ENCODE results near the gene SLC18B1. TPM values are rescaled to one million over a fixed set of nuclear protein-coding genes. Genes with fewer than 3 reads are reported as not detected.

SLC18B1 gene
- polyA plus RNA-seq, 2 of the 4 experiments (the other 2 are of a cell fraction), result 4.5 to 17.4 TPM

Small RNAs within 50 kb of the gene (small RNA-seq; reads per million reads assigned to genes)
- gene SNORA33, result 87.7 to 2,129 (median 106) reads per million in 6 experiments
- 4.2 to 200 (median 50.5) reads per million in 6 experiments for gene SNORD100
- gene SNORD101, result 941 to 10,081 (median 4,001) reads per million in 6 experiments

Other genes with a start within 250 kb of the SLC18B1 start
- gene TAAR8, start 246.0 kb downstream of the SLC18B1 start, polyA plus RNA-seq (2011; rRNA removed), result not detected in 2 replicates
- not detected in 3 replicates for gene TAAR8, start 246.0 kb downstream of the SLC18B1 start, polyA plus RNA-seq (2017; fragmentation: RNase III; extraction: RNeasy Plus Mini Kit Qiagen cat#74134 plus additional on column Dnase treatment)
- gene TAAR6, start 228.3 kb downstream of the SLC18B1 start, polyA plus RNA-seq (2011; rRNA removed), result not detected in 2 replicates
- not detected in 3 replicates for gene TAAR6, start 228.3 kb downstream of the SLC18B1 start, polyA plus RNA-seq (2017; fragmentation: RNase III; extraction: RNeasy Plus Mini Kit Qiagen cat#74134 plus additional on column Dnase treatment)
- not detected in 2 replicates for gene TAAR5, start 208.9 kb downstream of the SLC18B1 start, polyA plus RNA-seq (2011; rRNA removed)
- gene TAAR5, start 208.9 kb downstream of the SLC18B1 start, polyA plus RNA-seq (2017; fragmentation: RNase III; extraction: RNeasy Plus Mini Kit Qiagen cat#74134 plus additional on column Dnase treatment), result not detected in 3 replicates
- not detected in 2 replicates for gene TAAR2, start 174.4 kb downstream of the SLC18B1 start, polyA plus RNA-seq (2011; rRNA removed)
- gene TAAR2, start 174.4 kb downstream of the SLC18B1 start, polyA plus RNA-seq (2017; fragmentation: RNase III; extraction: RNeasy Plus Mini Kit Qiagen cat#74134 plus additional on column Dnase treatment), result not detected in 3 replicates
- gene TAAR1, start 139.5 kb downstream of the SLC18B1 start, polyA plus RNA-seq (2011; rRNA removed), result not detected in 2 replicates
- not detected in 3 replicates for gene TAAR1, start 139.5 kb downstream of the SLC18B1 start, polyA plus RNA-seq (2017; fragmentation: RNase III; extraction: RNeasy Plus Mini Kit Qiagen cat#74134 plus additional on column Dnase treatment)
- 0.09 TPM in 2 replicates for gene VNN1, start 84.6 kb downstream of the SLC18B1 start, polyA plus RNA-seq (2011; rRNA removed)
- 0.03 to 0.13 TPM in 2 of 3 replicates, not detected in the other for gene VNN1, start 84.6 kb downstream of the SLC18B1 start, polyA plus RNA-seq (2017; fragmentation: RNase III; extraction: RNeasy Plus Mini Kit Qiagen cat#74134 plus additional on column Dnase treatment)
- gene VNN2, start 40.7 kb downstream of the SLC18B1 start, polyA plus RNA-seq (2011; rRNA removed), result 0.09 TPM in 1 of 2 replicates, not detected in the other
- 0.13 TPM in 1 of 3 replicates, not detected in the others for gene VNN2, start 40.7 kb downstream of the SLC18B1 start, polyA plus RNA-seq (2017; fragmentation: RNase III; extraction: RNeasy Plus Mini Kit Qiagen cat#74134 plus additional on column Dnase treatment)
- gene RPS12, start 15.9 kb upstream of the SLC18B1 start, polyA plus RNA-seq (2011; rRNA removed), result 2,499 and 2,743 TPM in 2 replicates
- gene RPS12, start 15.9 kb upstream of the SLC18B1 start, polyA plus RNA-seq (2017; fragmentation: RNase III; extraction: RNeasy Plus Mini Kit Qiagen cat#74134 plus additional on column Dnase treatment), result 1,913 to 2,040 TPM (median 1,987 TPM) in 3 replicates

Measured in A549 (cell line).